B cell (primary cell): Measurements from ENCODE around the gene CASKIN2. TPM values are rescaled to one million over a fixed set of nuclear protein-coding genes. Genes with fewer than 3 reads are reported as not detected.

ENCODE experiments used
- ATAC-seq: fragments of 200-7000 bp; cut with Tn5 transposase; one replicate; pipeline ENCODE4 v1.10.0; 2021; ENCODE audit warnings: low read depth, mild to moderate bottlenecking, moderate number of reproducible peaks, moderate library complexity
- CTCF ChIA-PET: fragments of 350-600 bp; sonication (Branson Sonifier 250); formaldehyde crosslinking; loops from one replicate; lab custom pipeline; 2021; ENCODE audit warnings: antibody characterized with exemption, inconsistent platforms; lab: Charles Lee
- POLR2A ChIA-PET: fragments of 350-600 bp; sonication (Branson Sonifier 250); formaldehyde crosslinking; loops from one replicate; lab custom pipeline; 2021; ENCODE audit warnings: antibody characterized with exemption; lab: Charles Lee
- DNase-seq: peaks from one replicate; pipeline ENCODE4 v3.0.0; 2013
- H2AFZ ChIP-seq: 2 replicates; pipeline ENCODE4 v1.6.1; 2012; ENCODE audit warnings: mild to moderate bottlenecking, low read depth, low read length; ENCODE audit not compliant: insufficient read depth, poor library complexity, severe bottlenecking
- H3K27ac ChIP-seq, 2 donors: 1 replicate in 1 of 2; 2 replicates in 1 of 2; pipeline ENCODE4 v1.5.1; 2012 to 2013; ENCODE audit warnings: low read length in 2 of 2, mild to moderate bottlenecking in 2 of 2, moderate library complexity in 1 of 2
- H3K27me3 ChIP-seq, 4 experiments: fragments of 200-600 bp in 1 of 4; sonication (generic) in 1 of 4; replicated peaks in 1 of 4; 1 replicate in 2 of 4; 2 replicates in 2 of 4; pipeline versions ENCODE4 v1.6.1 to v1.7.0; 2013 to 2016; ENCODE audit warnings: low read length in 3 of 4, mild to moderate bottlenecking in 2 of 4, mixed read lengths in 1 of 4, moderate library complexity in 1 of 4; ENCODE audit not compliant: insufficient read depth in 4 of 4, control insufficient read depth in 3 of 4; ENCODE audit errors: control extremely low read depth in 1 of 4
- H3K36me3 ChIP-seq, 2 experiments: replicated peaks in 1 of 2; 1 replicate in 1 of 2; 2 replicates in 1 of 2; pipeline versions ENCODE4 v1.6.1 to v1.7.1; 2013; ENCODE audit warnings: low read length in 1 of 2; ENCODE audit not compliant: insufficient read depth in 2 of 2, control insufficient read depth in 1 of 2; ENCODE audit errors: control extremely low read depth in 1 of 2, extremely low read depth in 1 of 2
- H3K4me1 ChIP-seq, 2 donors: fragments of 200-600 bp in 1 of 2; sonication (generic) in 1 of 2; 1 replicate in 1 of 2; 2 replicates in 1 of 2; pipeline versions ENCODE4 v1.5.1 to v1.6.1; 2013 to 2017; ENCODE audit warnings: low read length in 2 of 2; ENCODE audit not compliant: control insufficient read depth in 2 of 2, insufficient read depth in 2 of 2
- H3K4me2 ChIP-seq: replicated peaks from 2 replicates; pipeline ENCODE3; 2012; ENCODE audit warnings: mild to moderate bottlenecking, low read depth, low read length; ENCODE audit not compliant: poor library complexity, severe bottlenecking
- H3K4me3 ChIP-seq, 5 experiments: fragments of 200-600 bp in 1 of 5; sonication (generic) in 1 of 5; 1 replicate in 3 of 5; 2 replicates in 2 of 5; pipeline versions ENCODE4 v1.5.1 to v1.7.0; 2011 to 2016; ENCODE audit warnings: low read length in 4 of 5, mild to moderate bottlenecking in 4 of 5, low read depth in 2 of 5, control low read depth in 1 of 5, moderate library complexity in 1 of 5; ENCODE audit not compliant: insufficient read depth in 1 of 5; ENCODE audit errors: control extremely low read depth in 1 of 5, extremely low read depth in 1 of 5
- H3K79me2 ChIP-seq: fragments of 200-600 bp; sonication (generic); one replicate; pipeline ENCODE4 v1.6.0; 2016; ENCODE audit warnings: low read length; ENCODE audit not compliant: control insufficient read depth, insufficient read depth
- H3K9ac ChIP-seq: fragments of 200-600 bp; sonication (generic); 2 replicates; pipeline ENCODE4 v1.6.1; 2017; ENCODE audit warnings: mild to moderate bottlenecking, low read length, moderate library complexity
- H3K9me3 ChIP-seq, 3 donors: one replicate each; pipeline versions ENCODE4 v1.6.1 to v1.7.1; 2013; ENCODE audit warnings: low read length in 2 of 3; ENCODE audit not compliant: control insufficient read depth in 2 of 3, insufficient read depth in 1 of 3; ENCODE audit errors: control extremely low read depth in 1 of 3
- H4K20me1 ChIP-seq: 2 replicates; pipeline ENCODE4 v1.6.0; 2012; ENCODE audit warnings: mild to moderate bottlenecking, low read length; ENCODE audit not compliant: insufficient read depth, control insufficient read depth, poor library complexity, severe bottlenecking
- H3K27ac Mint-ChIP-seq: one replicate; pipeline ENCODE4 v1.8.0; 2021; ENCODE audit warnings: mixed read lengths
- H3K27me3 Mint-ChIP-seq: one replicate; pipeline ENCODE4 v1.8.0; 2021; ENCODE audit warnings: mixed read lengths
- H3K4me1 Mint-ChIP-seq: one replicate; pipeline ENCODE4 v1.8.0; 2021; ENCODE audit warnings: mixed read lengths
- H3K4me3 Mint-ChIP-seq: one replicate; pipeline ENCODE4 v1.8.0; 2021; ENCODE audit warnings: mixed read lengths
- H3K9me3 Mint-ChIP-seq: one replicate; pipeline ENCODE4 v1.8.0; 2022; ENCODE audit warnings: mixed read lengths; ENCODE audit not compliant: insufficient read depth
- CTCF ChIP-seq: fragments of 200-600 bp; IDR thresholded peaks from one replicate; pipeline ENCODE4 v1.8.0; 2022; ENCODE audit warnings: antibody characterized with exemption, mild to moderate bottlenecking
- EZH2 ChIP-seq: IDR thresholded peaks from 2 replicates; pipeline ENCODE4 v1.6.1; 2012; ENCODE audit warnings: borderline replicate concordance, low read depth, mild to moderate bottlenecking, moderate library complexity, low read length; ENCODE audit not compliant: insufficient read depth, poor library complexity, severe bottlenecking
- WGBS: methylation state at CpG from one replicate; pipeline ENCODE4 v1.1.5; 2013; ENCODE audit warnings: missing lambda C conversion rate; ENCODE audit not compliant: insufficient coverage; 5-methylcytosine and 5-hydroxymethylcytosine counted together
- intact Hi-C: fragments of 100-400 bp; cut with micrococcal nuclease; formaldehyde crosslinking; loops from one replicate; pipeline ENCODE4 v1.10.0; 2022
- polyA plus RNA-seq: library from polyadenylated mRNA; depleted of rRNA; stranded (reverse); fragments of >200 nt; gene quantifications from 2 replicates; pipeline ENCODE4 v1.2.3, GENCODE V29; 2012
- total RNA-seq, 2 donors: library from RNA; stranded (reverse); fragments of 120-200 nt in 1 of 2; gene quantifications; 1 replicate in 1 of 2; 2 replicates in 1 of 2; pipeline versions ENCODE4 v1.2.3 to v1.2.4, GENCODE V29; 2013 to 2022

CASKIN2 gene
- total and polyA plus RNA-seq, 2 donors (not counting 1 experiment from before 2014, with no cell fraction given), result 0.37 to 1.00 TPM

DNA sequence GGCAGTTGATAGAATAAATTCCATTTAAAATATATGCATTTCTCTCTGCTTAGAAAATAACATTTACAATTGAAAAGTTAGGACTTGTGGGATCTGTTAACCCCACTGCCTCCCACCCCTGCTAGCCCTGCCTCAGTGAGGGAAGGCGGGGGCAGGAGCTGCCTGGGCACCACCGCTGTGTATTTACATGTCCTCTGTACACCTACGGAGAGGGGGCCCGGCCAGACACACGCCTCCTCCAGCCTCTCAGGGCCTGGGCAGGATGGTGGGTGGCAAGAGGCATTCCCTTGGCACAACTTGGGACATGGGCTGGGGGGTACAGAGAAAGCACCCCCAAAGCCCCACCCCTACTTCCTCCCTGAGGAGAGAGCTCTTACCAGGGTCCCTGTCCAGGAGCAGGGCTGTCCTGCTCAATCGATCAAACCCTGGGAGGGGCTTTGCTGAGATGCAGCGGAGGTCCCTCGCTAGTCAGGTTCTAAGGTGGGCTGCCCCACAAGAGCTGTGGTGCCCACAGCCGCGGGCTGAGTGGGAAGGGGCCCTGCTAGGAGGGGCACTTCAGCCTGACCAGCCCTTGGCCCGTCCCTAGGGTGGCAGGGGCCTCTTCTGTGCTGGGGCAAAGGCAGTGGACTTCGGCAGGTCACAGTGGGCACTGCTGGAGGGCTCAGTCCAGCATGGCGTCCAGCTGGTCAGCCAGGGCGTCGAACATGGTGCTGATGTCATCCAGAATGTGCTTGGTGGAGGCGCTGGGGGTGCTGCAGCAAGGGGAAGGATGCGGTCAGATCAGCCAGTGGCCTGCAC, 14.7 kb downstream of the CASKIN2 start:
- Mint-ChIP-seq H3K9me3 (no peaks in the 10 kb centered on the region), H3K27me3 (no peaks in the 10 kb centered on the region), H3K4me3 (no peak overlapping the region), H3K4me1 (no peaks in the 10 kb centered on the region), H3K27ac (no peak overlapping the region)
- H4K20me1 ChIP-seq, result no peaks in the 10 kb centered on the region
- no peak overlapping the region for H3K4me2 ChIP-seq
- no peaks in the 10 kb centered on the region for H3K79me2 ChIP-seq
- ChIA-PET CTCF (no interaction called here), POLR2A (interaction anchor here (0.5 kb wide), 1 partner anchor 88 kb away, joined by 6 read pairs; no protein-coding TSS in a partner anchor)
- DNase-seq (no peak), ATAC-seq (no peak)
- 89% methylated on average over 17 of the region's 17 CpGs for WGBS
- H3K9ac ChIP-seq, result no peak overlapping the region
- H3K4me3 ChIP-seq, result no peak overlapping the region
- no peak overlapping the region for H3K27ac ChIP-seq
- TF ChIP-seq CTCF, result no peak
- no peak for TF ChIP-seq EZH2
- no peaks in the 10 kb centered on the region for H3K9me3 ChIP-seq
- H3K4me1 ChIP-seq, result peaks cover 0 to 7% of the 10 kb centered on the region in 2 donors
- no peaks in the 10 kb centered on the region for H3K27me3 ChIP-seq
- peaks cover 0 to 22% of the 10 kb centered on the region in 2 experiments for H3K36me3 ChIP-seq
- intact Hi-C loops, result no loop called here
- no peak overlapping the region for H2AFZ ChIP-seq
